ENCODE data around the gene CTF1. TPM values are rescaled to one million over a fixed set of nuclear protein-coding genes. Genes with fewer than 3 reads are reported as not detected.
"Not testable (repeated sequence)": the region's sequence is repeated elsewhere in the genome, so short reads cannot be mapped to it uniquely, and the experiment has no call there.

The CTF1 gene
- total and polyA plus RNA-seq, 12 donors = 6.5 to 28.2 (median 17.8) TPM

GRCh38 chr16:30887927-30888326, 8.5 kb upstream of the CTF1 start:
- Histone ChIP-seq H3K27me3 (no peaks in the 10 kb centered on the region), H3K4me1 (peaks cover 5 to 11% (median 7%) of the 10 kb centered on the region in 9 donors), H3K36me3 (peaks cover 0 to 91% (median 35%) of the 10 kb centered on the region in 9 donors), H3K4me3 (no peak overlapping the region), H3K27ac (no peak overlapping the region), H3K9me3 (no peaks in the 10 kb centered on the region)
- no peak for TF ChIP-seq CTCF (IDR thresholded peaks at IDR 0.05)
- WGBS, 2 donors = 83 to 92% methylated on average over 9 of the region's 9 CpGs
- ATAC-seq = no peak
- intact Hi-C loops (cut with DNase I) = no loop called here
- DNase-seq = no peak

- no peak for ATAC-seq
- 79 to 81% methylated on average over 8 of the region's 8 CpGs for WGBS, 2 donors
- Histone ChIP-seq H3K27me3 (no peaks in the 10 kb centered on the region), H3K27ac (no peak overlapping the region), H3K4me1 (peaks cover 9 to 15% (median 12%) of the 10 kb centered on the region in 9 donors), H3K9me3 (no peaks in the 10 kb centered on the region), H3K4me3 (no peak overlapping the region), H3K36me3 (peaks cover 0 to 88% (median 35%) of the 10 kb centered on the region in 9 donors)
- TF ChIP-seq CTCF (IDR thresholded peaks at IDR 0.05) = no peak
- intact Hi-C loops (cut with DNase I) = no loop called here
- DNase-seq = no peak
Observed at GRCh38 chr16:30888856-30889499, 7.4 kb upstream of the CTF1 start.

- no peak for TF ChIP-seq CTCF (IDR thresholded peaks at IDR 0.05)
- Histone ChIP-seq H3K27ac (no peak overlapping the region), H3K27me3 (no peaks in the 10 kb centered on the region), H3K4me1 (peaks cover 9 to 21% (median 17%) of the 10 kb centered on the region in 9 donors), H3K9me3 (no peaks in the 10 kb centered on the region), H3K36me3 (peaks cover 0 to 80% (median 35%) of the 10 kb centered on the region in 9 donors), H3K4me3 (no peak overlapping the region)
- DNase-seq (no peak), ATAC-seq (no peak)
- intact Hi-C loops (cut with DNase I) = loop anchor here in 1 of 10 donors (5.0 kb wide), 1 partner anchor 42 kb away; no protein-coding TSS in a partner anchor
- WGBS, 2 donors = 85 to 92% methylated on average over 5 of the region's 5 CpGs
Observed at GRCh38 chr16:30889721-30890120, 6.7 kb upstream of the CTF1 start.

GRCh38 chr16:30891043-30891823, 5.2 kb upstream of the CTF1 start:
- not testable (repeated sequence) for DNase-seq, ATAC-seq, H3K9me3 ChIP-seq, H3K4me3 ChIP-seq, H3K27me3 ChIP-seq, H3K27ac ChIP-seq
- peaks cover 0 to 65% (median 24%) of the 10 kb centered on the region in 9 donors for H3K36me3 ChIP-seq
- H3K4me1 ChIP-seq = peaks cover 9 to 37% (median 29%) of the 10 kb centered on the region in 9 donors
- WGBS, 2 donors = 93 to 96% methylated on average over 15 of the region's 15 CpGs
- intact Hi-C loops (cut with DNase I) = loop anchor here in 1 of 10 donors (5.0 kb wide), 1 partner anchor 44 kb away; no protein-coding TSS in a partner anchor
